ENCODE data around the gene DHX35.

GRCh38 chr20:38939686-38940085 lies 22.5 kb upstream of the DHX35 start:
- TF ChIP-seq CTCF (conservative IDR thresholded peaks at IDR 0.05; ENCODE audit: low read depth, low read length) (no peak), USF2 (IDR thresholded peaks at IDR 0.05; ENCODE audit: low read depth, low read length) (no peak), POLR2A (IDR thresholded peaks at IDR 0.05; ENCODE audit: low read depth, low read length) (no peak), RCOR1 (IDR thresholded peaks at IDR 0.05; ENCODE audit: insufficient replicate concordance, low read length) (no peak), CEBPB (IDR thresholded peaks at IDR 0.05; ENCODE audit: low read depth, low read length) (no peak)

Measured in IMR-90 (cell line).